GM23338 (cell line): Measurements from ENCODE around the gene LRRC51.

ENCODE experiments used
- CREB1 ChIP-seq: fragments of 250-450 bp; sonication (Bioruptor Pico); IDR thresholded peaks from 2 replicates; pipeline ENCODE4 v1.5.0; 2020; ENCODE audit warnings: low read depth, mild to moderate bottlenecking, moderate library complexity
- ETS1 ChIP-seq: IDR thresholded peaks from 2 replicates; pipeline ENCODE4 v1.6.1; 2016; ENCODE audit warnings: antibody characterized with exemption
- EZH2 ChIP-seq: fragments of 200-600 bp; sonication (generic); IDR thresholded peaks from one replicate; pipeline ENCODE4 v1.8.0; 2017; ENCODE audit warnings: antibody characterized with exemption, mild to moderate bottlenecking, low read depth; ENCODE audit not compliant: unreplicated experiment
- EZH2phosphoT487 ChIP-seq: fragments of 200-600 bp; sonication (generic); IDR thresholded peaks from one replicate; pipeline ENCODE4 v1.8.1; 2018; ENCODE audit warnings: antibody characterized with exemption; ENCODE audit not compliant: unreplicated experiment
- JUNB ChIP-seq: IDR thresholded peaks from one replicate; pipeline ENCODE4 v1.6.1; 2016; ENCODE audit warnings: antibody characterized with exemption; ENCODE audit not compliant: unreplicated experiment
- POLR2AphosphoS5 ChIP-seq: IDR thresholded peaks from 2 replicates; pipeline ENCODE4 v1.6.1; 2016; ENCODE audit warnings: antibody characterized with exemption, low read depth
- REST ChIP-seq: IDR thresholded peaks from one replicate; pipeline ENCODE4 v1.6.1; 2018; ENCODE audit warnings: antibody characterized with exemption; ENCODE audit not compliant: unreplicated experiment
- STAT1 ChIP-seq: IDR thresholded peaks from one replicate; pipeline ENCODE4 v1.6.1; 2016; ENCODE audit warnings: antibody characterized with exemption; ENCODE audit not compliant: unreplicated experiment
- ZNF114 ChIP-seq: fragments of 250-450 bp; sonication (Bioruptor Pico); IDR thresholded peaks from 2 replicates; pipeline ENCODE4 v1.5.0; 2020; ENCODE audit warnings: mild to moderate bottlenecking, moderate library complexity
- ZNF331 ChIP-seq: fragments of 250-450 bp; sonication (Bioruptor Pico); IDR thresholded peaks from 2 replicates; pipeline ENCODE4 v1.5.0; 2020; ENCODE audit warnings: low read depth, mild to moderate bottlenecking, moderate library complexity
- ZNF462 ChIP-seq: fragments of 250-450 bp; sonication (Bioruptor Pico); IDR thresholded peaks from 2 replicates; pipeline ENCODE4 v1.5.0; 2020; ENCODE audit warnings: mild to moderate bottlenecking, moderate library complexity
- TF ChIP-seq, protein P1 (sequence below), 2 experiments: fragments of 200-600 bp in 1 of 2; sonication (generic) in 1 of 2; conservative IDR thresholded peaks; 2 replicates each; pipeline versions ENCODE4 v1.5.1 to v1.6.1; 2016 to 2017; ENCODE audit warnings: antibody characterized with exemption in 2 of 2, low read depth in 2 of 2, mild to moderate bottlenecking in 2 of 2, moderate library complexity in 1 of 2

DNA sequence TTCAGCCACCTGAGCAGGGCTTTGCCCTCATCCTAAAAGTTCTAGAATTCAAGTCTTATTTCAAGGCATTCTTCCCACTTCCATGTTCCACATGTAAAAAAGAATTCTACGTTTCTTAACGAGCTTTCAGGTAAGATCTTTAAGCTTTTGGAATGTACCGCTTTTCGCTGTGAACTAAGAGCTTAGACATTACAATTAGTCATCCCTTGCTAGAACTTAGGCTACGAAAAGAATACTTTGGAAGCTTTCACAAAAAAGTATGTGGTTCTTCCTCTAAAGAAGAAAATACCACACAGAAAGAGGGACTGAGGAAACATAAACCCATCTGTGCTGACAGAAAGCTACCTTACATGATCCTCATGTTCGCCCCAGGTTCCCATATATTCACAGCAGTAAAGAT lies 2.2 kb upstream of the LRRC51 start:
- TF ChIP-seq, protein P1, sequence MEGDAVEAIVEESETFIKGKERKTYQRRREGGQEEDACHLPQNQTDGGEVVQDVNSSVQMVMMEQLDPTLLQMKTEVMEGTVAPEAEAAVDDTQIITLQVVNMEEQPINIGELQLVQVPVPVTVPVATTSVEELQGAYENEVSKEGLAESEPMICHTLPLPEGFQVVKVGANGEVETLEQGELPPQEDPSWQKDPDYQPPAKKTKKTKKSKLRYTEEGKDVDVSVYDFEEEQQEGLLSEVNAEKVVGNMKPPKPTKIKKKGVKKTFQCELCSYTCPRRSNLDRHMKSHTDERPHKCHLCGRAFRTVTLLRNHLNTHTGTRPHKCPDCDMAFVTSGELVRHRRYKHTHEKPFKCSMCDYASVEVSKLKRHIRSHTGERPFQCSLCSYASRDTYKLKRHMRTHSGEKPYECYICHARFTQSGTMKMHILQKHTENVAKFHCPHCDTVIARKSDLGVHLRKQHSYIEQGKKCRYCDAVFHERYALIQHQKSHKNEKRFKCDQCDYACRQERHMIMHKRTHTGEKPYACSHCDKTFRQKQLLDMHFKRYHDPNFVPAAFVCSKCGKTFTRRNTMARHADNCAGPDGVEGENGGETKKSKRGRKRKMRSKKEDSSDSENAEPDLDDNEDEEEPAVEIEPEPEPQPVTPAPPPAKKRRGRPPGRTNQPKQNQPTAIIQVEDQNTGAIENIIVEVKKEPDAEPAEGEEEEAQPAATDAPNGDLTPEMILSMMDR (conservative IDR thresholded peaks at IDR 0.05; ENCODE audit: low read depth in 2 of 2): no peak
- TF ChIP-seq EZH2 (no peak), POLR2AphosphoS5 (no peak), EZH2phosphoT487 (no peak), ZNF331 (no peak), ZNF114 (CRISPR knock-in tag) (no peak), STAT1 (no peak), CREB1 (CRISPR knock-in tag) (no peak), ZNF462 (CRISPR knock-in tag) (no peak), REST (no peak), JUNB (no peak), ETS1 (no peak)
